Measurements from ENCODE around the gene ESRRA. TPM values are rescaled to one million over a fixed set of nuclear protein-coding genes. Genes with fewer than 3 reads are reported as not detected.

ESRRA gene
- polyA plus RNA-seq, 3 donors, result 30.1 to 58.1 (median 49.6) TPM

DNA sequence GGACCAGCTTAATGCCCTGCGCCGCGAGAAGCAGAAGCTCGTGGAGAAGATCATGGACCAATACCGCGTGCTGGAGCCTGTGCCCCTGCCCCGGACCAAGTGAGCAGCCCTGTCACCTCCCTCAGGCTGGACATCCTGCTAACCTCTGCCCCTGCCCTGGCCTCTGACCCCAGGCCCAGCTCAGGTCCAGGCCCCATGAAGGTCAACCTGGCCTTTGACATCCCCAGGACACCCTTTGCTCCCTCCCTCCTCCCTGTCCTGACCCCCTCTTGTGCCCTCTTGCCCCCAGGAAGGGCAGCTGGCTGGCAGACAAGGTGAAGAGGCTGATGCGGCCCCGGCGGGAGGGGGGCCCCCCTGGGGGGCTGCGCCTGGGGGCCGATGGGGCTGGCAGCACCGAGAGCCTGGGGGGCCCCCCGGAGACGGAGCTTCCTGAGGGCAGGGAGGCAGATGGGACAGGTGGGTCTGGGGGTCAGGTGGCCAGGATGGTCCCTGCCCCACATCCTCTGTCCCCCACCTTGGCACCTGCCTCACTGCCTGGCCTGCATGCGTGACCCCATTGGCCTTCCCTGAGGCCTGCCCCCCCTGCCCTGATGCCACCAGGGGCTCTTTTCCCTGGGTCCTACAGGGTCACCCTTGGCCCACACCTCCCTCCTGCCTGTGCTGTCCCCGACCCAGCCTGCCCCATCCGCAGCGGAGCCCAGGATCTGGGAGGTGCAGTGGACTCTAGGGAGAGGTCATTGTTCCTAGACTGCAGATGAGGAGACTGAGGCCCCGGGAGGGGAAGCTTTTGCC lies 48.6 kb downstream of the ESRRA start:
- WGBS, 3 donors, result 78 to 85% (median 79%) methylated on average over 15 to 20 of the region's 20 CpGs

DNA sequence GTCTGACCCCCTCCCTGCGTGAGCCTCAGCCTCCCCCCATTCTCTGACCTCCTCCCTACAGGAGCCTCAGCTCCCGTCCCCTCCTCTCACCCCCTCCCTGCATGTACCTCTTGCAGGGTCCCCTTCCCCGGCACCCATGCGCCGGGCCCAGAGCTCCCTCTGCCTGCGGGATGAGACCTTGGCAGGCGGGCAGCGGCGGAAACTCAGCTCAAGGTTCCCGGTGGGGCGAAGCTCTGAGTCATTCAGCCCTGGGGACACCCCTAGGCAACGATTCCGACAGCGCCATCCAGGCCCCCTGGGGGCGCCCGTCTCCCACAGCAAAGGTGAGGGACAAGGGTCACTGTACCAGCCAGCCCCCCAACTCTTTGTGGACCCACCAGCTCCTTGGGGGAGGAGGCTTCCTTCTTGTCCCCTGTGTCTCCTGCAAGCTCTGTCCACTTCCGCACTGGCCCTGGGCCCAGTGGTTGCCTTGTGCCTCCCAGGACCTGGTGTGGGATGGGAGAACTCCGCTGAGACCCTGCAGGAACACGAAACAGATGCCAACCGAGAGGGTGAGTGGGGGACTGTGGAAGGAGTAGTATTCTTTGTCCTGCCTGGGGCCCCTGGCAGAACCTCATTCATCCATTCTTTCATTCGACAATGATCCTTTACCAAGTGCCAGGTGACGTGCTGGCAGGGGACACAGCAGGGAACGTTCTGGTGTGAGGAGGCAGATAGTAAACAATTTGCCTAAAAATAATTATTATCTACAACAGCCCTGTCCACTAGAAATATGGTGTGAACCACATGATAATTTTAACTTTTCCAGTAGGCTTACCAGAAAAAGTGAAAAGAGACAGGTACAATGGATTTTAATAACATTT lies 50.0 kb downstream of the ESRRA start:
- WGBS, 3 donors, result 6 to 12% (median 11%) methylated on average over 23 of the region's 23 CpGs

More for the DNA sequence above, 48.6 kb downstream of the ESRRA start:
- no peak overlapping the region for H3K27ac ChIP-seq (ENCODE audit: low read depth, low read length)

DNA sequence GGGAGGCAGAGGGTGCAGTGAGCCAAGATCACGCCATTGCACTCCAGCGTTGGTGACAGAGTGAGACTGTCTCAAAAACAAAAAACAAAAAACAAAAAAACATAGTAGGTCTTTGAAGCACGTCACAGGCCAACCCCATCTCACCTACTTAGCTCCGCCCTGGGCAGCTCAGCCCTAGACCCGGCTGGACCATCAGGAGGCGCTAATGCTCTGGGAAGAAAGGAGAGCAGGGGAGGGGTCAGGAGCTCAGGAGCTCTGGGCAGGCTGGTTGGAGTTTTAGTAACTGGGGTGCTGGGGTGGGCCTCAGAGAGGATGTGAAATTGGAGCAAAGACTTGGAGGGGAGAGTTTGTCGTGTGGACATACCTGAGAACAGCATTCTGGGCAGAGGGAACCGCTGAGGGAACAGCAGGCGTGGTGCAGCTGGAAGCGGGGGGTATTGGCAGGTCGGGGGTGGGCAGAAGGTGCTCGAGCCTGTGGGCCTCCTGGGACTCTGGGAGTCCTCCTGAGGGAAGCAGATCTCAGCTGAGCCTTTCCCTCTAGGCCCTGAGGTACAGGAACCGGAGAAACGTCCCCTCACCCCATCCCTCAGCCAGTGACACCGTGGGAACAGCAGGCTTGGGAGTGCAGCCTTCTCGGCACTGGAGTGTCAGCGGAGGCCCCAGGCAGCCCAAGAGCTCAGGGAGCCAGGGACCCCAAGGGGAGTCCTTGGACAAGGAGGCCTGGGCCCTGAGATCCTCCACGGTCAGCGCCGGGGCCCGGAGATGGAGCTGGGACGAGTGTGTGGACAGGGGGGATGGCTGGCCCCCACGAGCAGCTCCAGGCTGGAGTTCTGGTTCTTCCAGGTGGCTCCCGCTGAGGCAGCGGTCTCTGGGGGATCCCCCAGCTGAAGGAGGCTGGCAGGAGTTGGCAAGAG lies 51.4 kb downstream of the ESRRA start:
- 81 to 90% (median 90%) methylated on average over 24 to 25 of the region's 25 CpGs for WGBS, 3 donors
- H3K27ac ChIP-seq (ENCODE audit: low read depth, low read length), result peak overlapping the region; percentile 3

More for the DNA sequence above, 50.0 kb downstream of the ESRRA start:
- H3K27ac ChIP-seq (ENCODE audit: low read depth, low read length), result no peak overlapping the region

DNA sequence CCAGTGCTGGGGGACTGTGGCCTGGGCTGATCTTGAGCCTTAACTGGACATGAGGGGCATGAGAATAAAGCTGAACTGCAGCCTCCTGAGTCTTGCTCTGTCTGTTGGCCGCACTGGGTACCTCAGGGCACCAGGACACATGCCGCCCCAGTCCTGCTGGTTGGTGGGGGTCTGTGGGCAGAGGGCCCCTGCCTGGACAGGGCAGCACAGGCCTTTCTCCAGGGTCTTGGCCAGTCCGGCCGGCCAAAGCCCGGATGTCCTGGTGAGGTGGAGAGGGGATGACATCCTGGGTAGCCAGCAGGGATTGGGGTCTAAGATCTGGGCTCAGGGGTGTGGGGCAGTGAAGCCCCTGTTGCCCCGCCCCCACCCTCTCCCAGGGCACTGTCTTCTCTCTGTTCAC lies 52.1 kb downstream of the ESRRA start:
- WGBS, 3 donors, result 89 to 95% (median 92%) methylated on average over 5 to 6 of the region's 6 CpGs
- peak overlapping the region; percentile 3 for H3K27ac ChIP-seq (ENCODE audit: low read depth, low read length)

DNA sequence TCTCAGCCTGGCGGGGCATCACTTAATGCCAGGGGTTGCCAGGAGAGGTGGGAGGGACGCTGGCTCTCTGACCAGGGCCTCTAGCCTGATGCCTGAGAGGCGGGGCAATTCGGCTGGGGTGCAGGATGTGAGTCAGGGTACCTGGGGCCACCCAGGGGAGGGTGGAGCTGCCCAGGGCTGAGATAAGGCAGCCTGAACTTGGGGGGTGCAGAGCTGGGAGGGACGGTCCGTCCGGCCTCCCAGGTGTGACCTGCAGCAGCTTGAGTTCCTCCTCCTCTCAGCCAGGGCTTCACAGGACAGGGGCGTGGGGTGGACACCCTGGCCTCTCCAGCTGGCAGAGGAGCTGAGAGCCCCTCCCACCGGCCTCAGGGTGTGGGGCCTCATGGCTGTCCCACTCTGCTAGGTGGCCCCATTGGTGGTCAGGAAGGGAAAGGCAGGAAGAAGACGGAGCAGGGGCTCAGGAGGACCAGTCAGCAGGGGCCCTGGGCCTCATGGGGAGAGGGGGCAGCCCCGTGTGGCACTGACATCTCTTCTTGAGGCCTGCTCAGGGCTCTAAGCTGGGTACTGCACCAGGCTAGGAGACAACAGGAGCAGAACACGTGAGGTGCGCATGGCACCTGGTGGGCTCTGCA lies 52.7 kb downstream of the ESRRA start:
- no peak overlapping the region for H3K27ac ChIP-seq (ENCODE audit: low read depth, low read length)
- 50 to 76% (median 55%) methylated on average over 13 of the region's 13 CpGs for WGBS, 3 donors

DNA sequence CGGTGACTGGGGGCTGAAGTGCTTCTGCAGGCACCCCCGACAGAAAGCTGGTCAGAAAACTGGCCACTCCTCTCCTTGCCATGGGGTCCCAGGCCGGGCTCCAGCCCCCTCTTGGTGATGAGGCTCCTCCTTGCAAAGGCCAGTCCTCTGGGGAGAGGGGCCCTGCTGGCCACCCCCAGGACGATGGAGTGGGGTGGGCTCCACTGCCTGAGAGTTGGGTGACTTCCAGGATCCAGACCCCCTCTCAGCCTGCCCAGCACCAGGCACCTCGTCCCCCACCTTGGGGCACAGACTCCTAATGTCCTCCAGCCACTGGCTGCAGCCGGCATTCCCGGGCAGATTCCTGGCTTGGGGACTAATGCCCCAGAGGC lies 53.2 kb downstream of the ESRRA start:
- H3K27ac ChIP-seq (ENCODE audit: low read depth, low read length), result peak overlapping the region; percentile 9
- 21 to 30% (median 25%) methylated on average over 7 of the region's 7 CpGs for WGBS, 3 donors

DNA sequence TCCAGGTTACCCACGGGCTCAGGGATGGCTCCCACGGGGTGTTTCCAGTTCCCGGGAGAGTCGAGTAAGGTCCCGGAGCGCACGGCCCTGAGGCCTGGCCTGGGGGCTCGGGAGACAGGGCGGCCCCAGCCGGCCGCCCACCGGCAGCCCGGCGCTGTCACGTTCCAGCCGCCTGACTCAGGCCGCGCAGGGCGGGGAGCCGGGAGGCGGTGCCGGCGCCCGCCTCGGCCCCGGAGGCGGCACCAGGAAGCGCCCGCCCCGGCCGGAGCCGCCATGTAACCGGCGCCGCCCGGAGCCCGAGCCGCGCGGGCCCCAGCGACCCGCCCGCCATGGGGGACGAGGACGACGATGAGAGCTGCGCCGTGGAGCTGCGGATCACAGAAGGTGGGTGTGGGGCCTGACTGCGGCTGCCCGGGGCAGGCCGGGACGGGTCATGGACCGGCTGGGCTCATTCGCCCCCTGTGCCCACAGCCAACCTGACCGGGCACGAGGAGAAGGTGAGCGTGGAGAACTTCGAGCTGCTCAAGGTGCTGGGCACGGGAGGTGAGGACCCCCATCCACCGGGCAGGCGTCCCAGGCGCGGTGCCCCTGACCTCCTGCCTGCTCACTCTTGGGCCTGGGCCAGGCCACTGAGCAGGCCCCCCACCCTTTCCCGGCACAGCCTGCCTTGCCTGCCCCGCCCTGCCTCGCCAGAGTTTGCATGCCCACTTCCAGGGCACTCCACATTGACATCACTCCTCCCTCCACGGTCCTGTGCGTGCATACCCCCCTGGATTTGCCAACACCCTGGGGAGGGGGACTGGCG lies 53.8 kb downstream of the ESRRA start, which contains the start of gene RPS6KA4:
RPS6KA4 (plus strand) TSS at position 256 of the 805 bp plus-strand sequence; CDS start at position 330, 74 bp downstream.
- peak within 1 kb of the TSS; percentile 9 for H3K27ac ChIP-seq (ENCODE audit: low read depth, low read length)
- WGBS, 3 donors, result 0 to 1% (median 1%) methylated on average over 57 to 70 of the region's 70 CpGs

DNA sequence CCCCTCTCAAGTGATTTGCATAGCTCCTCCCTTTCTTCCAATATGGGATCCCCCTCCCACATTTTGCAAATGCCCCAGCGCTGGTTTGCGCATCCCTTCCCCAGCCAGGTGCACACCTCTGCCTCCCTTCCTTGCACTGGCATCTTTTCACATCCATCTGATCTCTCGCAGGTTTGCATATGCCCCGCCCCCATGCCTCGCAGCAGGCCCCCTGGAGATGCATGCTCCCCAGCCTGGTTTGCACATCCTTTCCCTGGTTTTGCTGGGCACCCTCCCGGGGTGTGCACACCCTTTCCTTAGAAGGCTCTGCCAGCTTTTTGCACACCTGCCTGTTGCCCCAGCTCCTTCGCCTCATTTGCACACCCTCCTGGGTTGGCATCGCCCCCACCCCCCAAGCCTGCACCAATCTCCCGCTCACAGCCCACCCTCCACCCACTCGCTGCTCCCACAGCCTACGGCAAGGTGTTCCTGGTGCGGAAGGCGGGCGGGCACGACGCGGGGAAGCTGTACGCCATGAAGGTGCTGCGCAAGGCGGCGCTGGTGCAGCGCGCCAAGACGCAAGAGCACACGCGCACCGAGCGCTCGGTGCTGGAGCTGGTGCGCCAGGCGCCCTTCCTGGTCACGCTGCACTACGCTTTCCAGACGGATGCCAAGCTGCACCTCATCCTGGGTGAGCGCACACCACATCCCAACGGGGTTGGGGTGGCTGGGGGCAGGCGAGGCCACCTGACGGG lies 54.6 kb downstream of the ESRRA start:
- WGBS, 3 donors, result 46 to 63% (median 58%) methylated on average over 38 of the region's 38 CpGs
- no peak overlapping the region for H3K27ac ChIP-seq (ENCODE audit: low read depth, low read length)

DNA sequence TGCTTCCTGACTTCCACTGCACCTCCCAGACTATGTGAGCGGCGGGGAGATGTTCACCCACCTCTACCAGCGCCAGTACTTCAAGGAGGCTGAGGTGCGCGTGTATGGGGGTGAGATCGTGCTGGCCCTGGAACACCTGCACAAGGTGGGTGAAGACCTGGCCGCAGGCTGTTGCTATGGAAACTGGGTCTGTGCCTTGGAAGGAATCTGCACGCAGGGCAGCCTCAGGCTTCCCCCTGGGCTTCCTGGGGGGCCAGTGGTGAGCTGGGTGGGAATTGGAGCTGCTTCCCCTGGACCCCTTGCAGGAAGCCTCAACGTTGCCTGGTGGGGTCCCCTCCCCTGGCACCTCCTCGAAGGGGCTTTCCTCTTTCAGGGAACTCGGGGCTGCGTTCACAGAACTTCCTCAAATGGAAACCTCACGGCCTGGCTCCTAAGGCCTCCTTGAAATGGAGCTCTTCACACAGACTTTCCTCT lies 55.2 kb downstream of the ESRRA start:
- WGBS, 3 donors, result 53 to 68% (median 60%) methylated on average over 13 of the region's 13 CpGs
- H3K27ac ChIP-seq (ENCODE audit: low read depth, low read length), result no peak overlapping the region

DNA sequence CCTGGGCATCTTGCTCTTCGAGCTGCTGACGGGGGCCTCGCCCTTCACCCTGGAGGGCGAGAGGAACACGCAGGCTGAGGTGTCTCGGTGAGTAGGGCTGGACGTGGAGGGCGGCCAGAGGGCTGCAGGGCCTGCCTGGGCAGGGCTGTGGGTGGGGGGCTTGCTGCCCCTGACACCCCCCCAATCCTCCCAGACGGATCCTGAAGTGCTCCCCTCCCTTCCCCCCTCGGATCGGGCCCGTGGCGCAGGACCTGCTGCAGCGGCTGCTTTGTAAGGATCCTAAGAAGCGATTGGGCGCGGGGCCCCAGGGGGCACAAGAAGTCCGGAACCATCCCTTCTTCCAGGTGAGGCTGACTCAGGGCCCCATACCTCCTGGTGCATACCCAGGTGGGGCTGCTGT lies 56.3 kb downstream of the ESRRA start:
- 94 to 96% (median 95%) methylated on average over 18 of the region's 18 CpGs for WGBS, 3 donors
- no peak overlapping the region for H3K27ac ChIP-seq (ENCODE audit: low read depth, low read length)

DNA sequence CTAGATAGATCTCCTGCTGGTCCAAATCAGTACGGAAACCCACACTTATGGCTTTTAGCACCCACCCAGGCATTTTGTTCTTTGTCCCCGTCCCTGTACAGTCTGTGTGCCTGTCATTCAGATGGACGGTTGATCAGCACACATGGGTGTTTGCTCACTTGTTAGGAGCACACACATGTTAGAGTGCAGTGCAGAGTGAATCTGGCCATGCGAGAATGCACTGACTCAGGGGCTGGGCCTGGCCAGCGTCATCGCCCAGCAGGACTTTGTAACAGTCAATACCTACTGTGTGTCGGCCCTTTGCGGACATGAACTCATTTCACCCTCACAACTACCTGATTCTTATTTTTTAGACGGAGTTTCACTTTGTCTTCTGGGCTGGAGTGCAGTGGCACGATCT lies 57.0 kb downstream of the ESRRA start:
- WGBS, 3 donors, result 93 to 95% (median 95%) methylated on average over 10 of the region's 10 CpGs
- no peak overlapping the region for H3K27ac ChIP-seq (ENCODE audit: low read depth, low read length)

DNA sequence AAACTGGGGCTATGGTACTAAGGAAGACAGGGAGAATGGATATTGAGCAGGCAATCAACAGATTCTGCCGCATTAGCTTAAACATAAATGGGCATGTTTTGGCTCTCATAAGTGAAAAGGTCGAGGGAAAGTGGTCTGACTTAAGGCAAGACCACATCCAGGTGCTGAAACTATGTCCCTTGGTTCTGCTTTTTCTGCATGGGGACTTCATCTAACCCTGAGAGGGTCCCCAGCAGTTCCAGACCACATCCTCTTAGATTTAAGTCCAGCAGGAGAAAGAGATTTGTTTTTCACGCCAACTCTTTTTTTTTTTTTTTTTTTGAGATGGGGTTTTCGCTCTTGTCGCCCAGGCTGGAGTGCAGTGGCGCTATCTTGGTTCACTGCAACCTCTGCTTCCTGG lies 59.1 kb downstream of the ESRRA start:
- WGBS, 3 donors, result 85 to 94% (median 88%) methylated on average over 6 of the region's 6 CpGs
- H3K27ac ChIP-seq (ENCODE audit: low read depth, low read length), result no peak overlapping the region

DNA sequence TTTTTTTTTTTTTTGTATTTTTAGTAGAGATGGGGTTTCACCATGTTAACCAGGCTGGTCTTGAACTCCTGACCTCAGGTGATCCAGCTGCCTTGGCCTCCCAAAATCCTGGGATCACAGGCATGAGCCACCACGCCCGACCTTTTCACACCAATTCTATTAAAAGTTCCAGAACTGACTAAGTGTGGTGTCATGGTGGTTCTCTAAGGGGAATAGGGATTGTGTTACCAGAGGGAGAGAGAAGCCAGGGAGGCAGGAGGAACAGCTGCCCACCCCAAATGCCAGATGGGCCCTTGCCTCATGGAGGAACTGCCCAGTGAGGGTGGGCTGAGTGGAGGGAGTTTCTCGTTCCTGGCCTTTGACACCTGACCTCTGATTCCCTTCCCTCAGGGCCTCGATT lies 59.6 kb downstream of the ESRRA start:
- 77 to 90% (median 90%) methylated on average over 4 of the region's 4 CpGs for WGBS, 3 donors
- H3K27ac ChIP-seq (ENCODE audit: low read depth, low read length), result no peak overlapping the region
